HG03457 (cell line): ENCODE measurements around the gene DGCR2.
"Not testable (repeated sequence)": the region's sequence is repeated elsewhere in the genome, so short reads cannot be mapped to it uniquely, and the experiment has no call there.

Experiments used
- ATAC-seq: cut with Tn5 transposase; IDR thresholded peaks from one replicate; pipeline ENCODE4 v1.9.1; 2021; ENCODE audit warnings: moderate number of reproducible peaks; ENCODE audit not compliant: unreplicated experiment

DGCR2 gene

GRCh38 chr22:19084586-19084985 lies 37.6 kb downstream of the DGCR2 start:
- ATAC-seq: not testable (repeated sequence)

- not testable (repeated sequence) for ATAC-seq
These were observed 38.1 kb downstream of the DGCR2 start for GRCh38 chr22:19084126-19084525.

DNA sequence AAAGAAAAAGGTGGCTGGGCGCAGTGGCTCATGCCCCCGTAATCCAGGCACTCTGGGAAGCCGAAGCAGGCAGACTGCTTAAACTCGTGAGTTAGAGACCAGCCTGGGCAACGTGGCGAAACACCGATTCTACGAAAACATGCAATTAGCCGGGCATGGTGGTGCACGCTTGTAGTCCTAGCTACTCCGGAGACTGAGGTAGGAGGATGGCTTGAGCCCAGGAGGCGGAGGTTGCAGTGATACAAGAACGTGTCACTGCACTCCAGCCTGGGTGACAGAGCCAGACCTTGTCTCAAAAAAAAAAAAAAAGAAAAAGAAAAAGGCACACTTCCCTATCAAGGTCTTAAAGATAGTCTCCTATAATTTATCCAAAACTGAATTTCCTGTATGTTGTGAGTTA lies 39.4 kb downstream of the DGCR2 start:
- no peak for ATAC-seq

DNA sequence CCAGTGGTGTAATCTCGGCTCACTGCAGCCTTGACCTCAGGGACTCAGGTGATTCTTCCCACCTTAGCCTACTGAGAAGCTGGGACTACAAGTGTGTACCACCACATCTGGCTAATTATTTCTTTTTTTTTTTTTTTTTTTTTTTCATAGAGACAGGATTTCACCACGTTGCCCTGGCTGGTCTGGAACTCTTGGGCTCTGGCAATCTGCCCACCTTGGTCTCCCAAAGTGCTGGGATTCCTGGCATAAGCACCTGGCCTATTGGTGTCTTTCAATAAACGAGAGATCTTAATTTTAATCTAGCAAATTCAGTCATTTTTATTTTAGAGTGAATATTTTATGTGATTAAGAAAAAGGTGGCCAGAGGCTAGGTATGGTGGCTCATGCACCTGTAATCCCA lies 40.1 kb downstream of the DGCR2 start:
- ATAC-seq: no peak

DNA sequence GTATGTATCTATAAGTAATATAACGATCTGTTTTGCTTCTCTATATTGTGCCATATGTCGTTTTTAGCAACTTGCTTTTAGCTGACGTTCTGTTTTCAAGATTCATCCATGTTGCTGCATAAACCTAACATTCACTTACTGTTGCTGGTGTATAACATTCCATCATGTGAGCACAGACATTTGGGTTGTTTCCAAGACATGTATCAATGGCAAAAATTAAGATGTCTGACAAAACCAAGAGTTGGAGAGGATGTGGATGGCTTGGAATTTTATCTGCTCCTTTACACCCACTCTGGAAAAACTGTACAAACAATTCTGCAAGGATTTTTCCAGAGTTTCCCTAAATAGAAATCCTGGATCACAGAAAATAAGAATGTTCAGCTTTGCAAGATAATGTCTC lies 40.9 kb downstream of the DGCR2 start:
- no peak for ATAC-seq

- ATAC-seq: no peak
These were observed 41.4 kb downstream of the DGCR2 start for GRCh38 chr22:19080853-19081252.

- no peak for ATAC-seq
These were observed 42.5 kb downstream of the DGCR2 start for GRCh38 chr22:19079691-19080090.

GRCh38 chr22:19075404-19075803 lies 46.8 kb downstream of the DGCR2 start:
- no peak for ATAC-seq

DNA sequence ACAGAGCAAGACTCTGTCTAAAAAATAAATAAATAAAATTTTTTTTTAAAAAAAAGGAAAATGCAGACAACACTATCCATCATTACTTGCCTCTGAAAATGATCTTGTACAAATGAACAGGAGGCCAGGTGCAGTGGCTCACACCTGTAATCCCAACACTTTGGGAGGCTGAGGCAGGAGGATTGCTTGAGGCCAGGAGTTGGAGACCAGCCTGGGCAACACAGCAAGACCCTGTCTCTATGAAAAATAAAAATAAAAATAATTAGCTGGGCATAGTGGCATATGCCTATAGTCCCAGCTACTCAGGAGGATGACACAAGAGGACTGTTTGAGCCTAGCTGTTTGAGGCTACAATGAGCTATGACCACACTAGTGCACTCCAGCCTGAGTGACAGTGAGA lies 49.4 kb downstream of the DGCR2 start:
- ATAC-seq: not testable (repeated sequence)

DNA sequence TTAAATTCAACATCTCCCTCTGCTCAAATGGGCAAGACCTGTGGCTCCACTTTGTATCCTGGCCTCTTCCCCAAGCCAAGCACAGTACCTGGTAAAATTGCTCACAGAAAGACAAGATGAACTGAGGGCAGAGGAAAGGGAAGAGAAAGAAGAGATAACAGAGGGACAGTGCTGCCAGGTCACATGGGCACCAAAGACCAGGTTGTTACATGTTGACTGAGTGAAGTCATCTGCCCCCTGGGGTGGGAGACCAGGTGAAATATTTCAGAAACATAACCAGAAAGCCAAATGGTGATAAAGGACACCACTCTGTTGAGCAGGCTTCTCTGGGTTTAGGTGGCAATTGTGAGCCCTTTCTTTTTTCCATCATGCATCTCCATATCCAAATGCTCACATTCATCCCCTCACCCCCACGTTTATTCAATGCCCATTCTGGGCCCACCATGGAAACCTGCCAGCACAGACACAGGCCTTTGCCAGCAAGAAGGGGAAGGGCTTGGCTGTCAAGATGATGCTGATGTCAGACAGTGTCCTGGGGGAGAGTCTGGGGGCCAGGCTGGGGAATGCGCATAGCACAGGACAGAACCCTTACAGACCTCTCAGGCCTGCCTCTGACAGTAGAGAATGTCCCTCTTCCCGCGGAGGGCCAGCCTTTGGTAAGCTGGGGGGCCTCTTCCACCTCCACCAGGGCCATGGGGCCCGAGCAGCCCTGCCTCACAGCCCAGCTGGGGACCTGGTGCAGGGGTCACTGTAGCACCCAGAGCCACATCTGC lies 51.6 kb downstream of the DGCR2 start:
- no peak for ATAC-seq

DNA sequence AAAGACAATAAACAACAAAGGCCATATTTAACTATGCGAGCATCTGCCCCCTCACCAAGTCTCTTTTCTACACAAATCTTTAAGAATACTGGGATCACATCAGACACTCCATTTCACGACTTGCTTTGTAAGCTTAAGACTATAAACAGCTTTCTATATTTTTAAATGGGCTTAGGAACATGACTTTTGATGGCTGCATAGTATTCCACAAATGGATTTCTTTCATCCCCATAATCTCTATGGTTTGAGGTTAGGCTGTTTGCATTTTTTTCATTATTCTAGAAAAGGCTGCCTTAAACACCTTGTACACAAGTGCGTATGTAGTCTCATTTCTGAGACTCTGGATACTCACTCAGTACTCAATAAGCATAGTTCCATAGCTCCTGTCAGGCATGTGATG lies 52.8 kb downstream of the DGCR2 start:
- ATAC-seq: no peak

DNA sequence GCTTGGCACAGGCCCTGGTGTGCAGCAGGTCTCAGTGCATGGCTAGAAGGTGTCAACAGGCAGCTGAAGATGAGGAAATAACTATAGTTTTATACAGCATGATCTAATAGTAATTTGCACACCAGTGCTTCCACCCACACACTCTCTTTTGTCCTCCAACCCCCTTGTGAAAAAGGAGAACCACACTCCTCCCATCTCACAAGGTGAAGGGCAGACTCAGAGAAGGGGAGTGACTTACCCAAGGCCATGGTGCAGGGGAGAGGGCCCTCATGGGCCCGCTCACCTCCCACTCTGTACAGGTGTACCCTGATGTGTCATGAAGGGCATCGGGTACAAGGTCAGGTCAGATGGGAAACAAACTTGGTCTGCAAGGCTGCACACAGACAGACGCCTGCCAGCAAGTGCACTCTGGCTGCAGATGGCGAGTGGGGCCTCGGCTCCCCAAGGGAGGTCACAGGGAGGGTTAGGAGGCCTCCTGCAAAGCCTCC lies 53.4 kb downstream of the DGCR2 start:
- no peak for ATAC-seq

- ATAC-seq: no peak
These were observed 54.4 kb downstream of the DGCR2 start for GRCh38 chr22:19067696-19068348.

GRCh38 chr22:19066531-19067271 lies 55.5 kb downstream of the DGCR2 start:
- no peak for ATAC-seq

DNA sequence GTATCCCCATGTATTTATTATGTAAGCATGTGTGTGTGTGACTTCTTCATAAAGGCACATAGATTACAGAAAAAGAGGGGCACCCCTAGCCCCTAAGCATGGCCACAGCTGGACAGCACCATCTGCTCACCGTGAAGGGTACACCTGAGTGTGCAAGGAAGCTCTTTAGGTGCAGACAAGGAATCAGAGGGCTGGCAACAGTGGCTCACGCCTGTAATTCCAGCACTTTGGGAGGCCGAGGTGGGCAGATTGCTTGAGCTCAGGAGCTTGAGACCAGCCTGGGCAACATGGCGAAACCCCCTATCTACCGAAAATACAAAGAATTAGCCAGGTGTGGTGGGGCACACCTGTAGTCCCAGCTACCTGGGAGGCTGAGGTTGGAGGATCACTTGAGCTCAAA lies 56.3 kb downstream of the DGCR2 start:
- no peak for ATAC-seq

- no peak for ATAC-seq
These were observed 56.8 kb downstream of the DGCR2 start for GRCh38 chr22:19065298-19065859.

DNA sequence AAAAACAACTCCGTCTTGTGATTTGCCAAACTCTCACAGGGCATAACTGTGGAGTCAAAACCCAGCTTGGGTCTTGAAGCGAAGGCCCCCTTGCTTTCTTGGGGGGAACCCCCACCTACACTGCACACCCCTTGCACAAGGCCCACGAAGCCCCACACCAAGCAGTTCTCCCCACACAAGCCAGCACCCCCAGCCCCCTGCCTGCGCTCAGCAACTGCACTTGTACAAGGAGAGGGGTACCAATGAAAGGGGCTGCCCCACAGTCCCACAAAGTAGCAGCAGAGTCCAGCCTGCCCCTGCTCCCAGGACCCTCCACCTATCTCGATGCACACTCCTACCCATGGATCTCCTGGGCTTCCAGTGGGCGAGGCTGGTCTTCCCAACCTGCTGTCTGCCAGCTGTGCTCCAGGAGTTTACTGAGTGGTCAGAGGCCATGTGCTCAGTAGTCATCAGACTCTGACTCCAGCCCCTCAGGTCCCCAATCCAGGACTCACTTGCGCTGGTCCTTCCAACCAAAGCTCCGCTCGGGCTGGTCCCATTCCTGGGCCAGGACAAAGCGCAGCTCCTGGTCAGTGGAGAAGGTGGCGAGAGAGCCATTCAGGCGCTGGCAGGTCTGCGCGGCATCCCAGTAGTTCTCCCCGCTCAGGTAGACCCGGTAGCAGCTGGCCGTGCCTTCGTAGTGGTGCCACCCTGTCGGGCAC lies 57.7 kb downstream of the DGCR2 start:
- no peak for ATAC-seq

- no peak for ATAC-seq
These were observed 58.4 kb downstream of the DGCR2 start for GRCh38 chr22:19063581-19064353.

GRCh38 chr22:19062943-19063308 lies 59.3 kb downstream of the DGCR2 start:
- no peak for ATAC-seq
